KOPT-K1 (cell line): ENCODE measurements around the gene CA10.

Experiments
- H3K27ac ChIP-seq: fragments of 200-600 bp; sonication (generic); 2 replicates; pipeline ENCODE4 v1.5.1; 2016; ENCODE audit warnings: antibody characterized with exemption, mild to moderate bottlenecking, low read depth, low read length; ENCODE audit not compliant: poor library complexity, severe bottlenecking
- H3K36me3 ChIP-seq: fragments of 200-600 bp; sonication (generic); 2 replicates; pipeline ENCODE4 v1.5.1; 2017; ENCODE audit warnings: antibody characterized with exemption, mild to moderate bottlenecking, low read length, moderate library complexity; ENCODE audit not compliant: insufficient read depth
- H3K9me3 ChIP-seq: fragments of 200-600 bp; sonication (generic); 2 replicates; pipeline ENCODE4 v1.5.1; 2017; ENCODE audit warnings: antibody characterized with exemption, low read length, mild to moderate bottlenecking; ENCODE audit not compliant: insufficient read depth, poor library complexity, severe bottlenecking

The CA10 gene

GRCh38 chr17:51702963-51703360 lies 455.6 kb downstream of the CA10 start:
- Histone ChIP-seq H3K27ac (no peak overlapping the region), H3K36me3 (no peaks in the 10 kb centered on the region), H3K9me3 (no peaks in the 10 kb centered on the region)

- Histone ChIP-seq H3K27ac (no peak overlapping the region), H3K36me3 (no peaks in the 10 kb centered on the region), H3K9me3 (no peaks in the 10 kb centered on the region)
Observed at GRCh38 chr17:51701501-51701900, 457.0 kb downstream of the CA10 start.

GRCh38 chr17:51700011-51700760 lies 458.3 kb downstream of the CA10 start:
- H3K27ac ChIP-seq: no peak overlapping the region
- no peaks in the 10 kb centered on the region for H3K9me3 ChIP-seq
- H3K36me3 ChIP-seq: no peaks in the 10 kb centered on the region

GRCh38 chr17:51699303-51699702 lies 459.2 kb downstream of the CA10 start:
- Histone ChIP-seq H3K36me3 (no peaks in the 10 kb centered on the region), H3K9me3 (no peaks in the 10 kb centered on the region), H3K27ac (no peak overlapping the region)

- Histone ChIP-seq H3K27ac (no peak overlapping the region), H3K9me3 (no peaks in the 10 kb centered on the region), H3K36me3 (no peaks in the 10 kb centered on the region)
Observed at GRCh38 chr17:51692917-51693316, 465.6 kb downstream of the CA10 start.

- H3K27ac ChIP-seq: no peak overlapping the region
Observed at GRCh38 chr17:51687887-51688286, 470.6 kb downstream of the CA10 start.

GRCh38 chr17:51685287-51685909 lies 473.1 kb downstream of the CA10 start:
- H3K36me3 ChIP-seq: no peaks in the 10 kb centered on the region
- no peaks in the 10 kb centered on the region for H3K9me3 ChIP-seq
- H3K27ac ChIP-seq: no peak overlapping the region

More at GRCh38 chr17:51687887-51688286, 470.6 kb downstream of the CA10 start:
- no peaks in the 10 kb centered on the region for H3K36me3 ChIP-seq
- H3K9me3 ChIP-seq: no peaks in the 10 kb centered on the region

GRCh38 chr17:51684214-51684613 lies 474.3 kb downstream of the CA10 start:
- Histone ChIP-seq H3K9me3 (no peaks in the 10 kb centered on the region), H3K36me3 (no peaks in the 10 kb centered on the region), H3K27ac (no peak overlapping the region)

GRCh38 chr17:51683291-51683690 lies 475.2 kb downstream of the CA10 start:
- H3K9me3 ChIP-seq: no peaks in the 10 kb centered on the region
- no peaks in the 10 kb centered on the region for H3K36me3 ChIP-seq
- no peak overlapping the region for H3K27ac ChIP-seq

GRCh38 chr17:51682115-51682514 lies 476.4 kb downstream of the CA10 start:
- no peak overlapping the region for H3K27ac ChIP-seq
- no peaks in the 10 kb centered on the region for H3K36me3 ChIP-seq
- no peaks in the 10 kb centered on the region for H3K9me3 ChIP-seq

GRCh38 chr17:51677875-51678274 lies 480.6 kb downstream of the CA10 start:
- no peak overlapping the region for H3K27ac ChIP-seq
- H3K9me3 ChIP-seq: no peaks in the 10 kb centered on the region
- H3K36me3 ChIP-seq: no peaks in the 10 kb centered on the region

GRCh38 chr17:51676691-51677487 lies 481.6 kb downstream of the CA10 start:
- H3K9me3 ChIP-seq: no peaks in the 10 kb centered on the region
- no peak overlapping the region for H3K27ac ChIP-seq
- no peaks in the 10 kb centered on the region for H3K36me3 ChIP-seq

- no peaks in the 10 kb centered on the region for H3K36me3 ChIP-seq
- no peak overlapping the region for H3K27ac ChIP-seq
- H3K9me3 ChIP-seq: no peaks in the 10 kb centered on the region
Observed at GRCh38 chr17:51674579-51675255, 483.8 kb downstream of the CA10 start.

GRCh38 chr17:51673070-51673469 lies 485.4 kb downstream of the CA10 start:
- no peak overlapping the region for H3K27ac ChIP-seq
- no peaks in the 10 kb centered on the region for H3K9me3 ChIP-seq
- H3K36me3 ChIP-seq: no peaks in the 10 kb centered on the region

GRCh38 chr17:51672065-51672464 lies 486.4 kb downstream of the CA10 start:
- no peak overlapping the region for H3K27ac ChIP-seq
- no peaks in the 10 kb centered on the region for H3K9me3 ChIP-seq
- no peaks in the 10 kb centered on the region for H3K36me3 ChIP-seq
